SIG-M5 (cell line): ENCODE data around the gene ADGRB3.
A peak's percentile ranks its signal among the peaks of the same experiment; 100 is the strongest.
"Not testable (repeated sequence)": the region's sequence is repeated elsewhere in the genome, so short reads cannot be mapped to it uniquely, and the experiment has no call there.

Source experiments
- DNase-seq: peaks from one replicate; lab custom pipeline; 2025; lab: John Stamatoyannopoulos, UW

The ADGRB3 gene

GRCh38 chr6:68947721-68948120, 312.6 kb downstream of the ADGRB3 start:
- DNase-seq: no peak

DNA sequence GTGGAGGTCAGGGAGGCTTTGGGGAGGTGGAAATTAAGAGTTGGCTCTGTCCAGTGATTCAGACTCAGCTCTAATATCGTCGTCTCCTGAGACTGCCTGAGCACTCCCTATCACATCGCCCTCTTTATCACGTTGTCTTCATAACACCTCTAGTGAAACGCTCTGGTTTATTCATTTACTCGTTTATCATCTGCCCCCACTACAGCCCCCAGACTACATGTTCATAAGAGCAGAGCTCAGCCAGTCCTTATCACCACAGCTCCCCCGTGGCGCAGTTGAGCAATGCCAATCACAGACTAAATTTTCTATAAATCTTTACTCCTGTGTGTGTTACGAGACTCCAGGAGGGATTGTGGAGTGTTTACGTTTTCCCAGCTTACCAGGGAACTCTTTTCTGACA, 316.2 kb downstream of the ADGRB3 start:
- no peak for DNase-seq

DNA sequence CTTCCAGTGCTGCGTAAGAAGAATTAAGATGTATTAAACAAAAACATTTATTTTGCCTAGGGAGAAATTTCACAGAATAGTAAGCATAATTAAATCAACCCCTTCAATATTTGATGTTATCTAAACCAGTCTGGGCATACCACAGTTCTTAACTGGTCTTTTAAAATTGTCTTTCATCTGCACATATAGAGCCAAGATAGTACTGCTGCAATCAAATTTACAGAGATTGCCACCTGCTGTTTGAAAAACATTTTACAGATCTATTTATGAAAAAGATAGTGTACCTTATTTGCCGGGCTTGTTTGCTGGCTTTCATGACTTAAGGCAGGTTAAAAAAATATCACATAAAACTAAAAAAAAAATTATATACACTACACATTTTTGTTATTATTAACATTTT, 323.2 kb downstream of the ADGRB3 start:
- DNase-seq: no peak

GRCh38 chr6:68967549-68968300, 332.6 kb downstream of the ADGRB3 start:
- DNase-seq: peak; percentile 9

DNA sequence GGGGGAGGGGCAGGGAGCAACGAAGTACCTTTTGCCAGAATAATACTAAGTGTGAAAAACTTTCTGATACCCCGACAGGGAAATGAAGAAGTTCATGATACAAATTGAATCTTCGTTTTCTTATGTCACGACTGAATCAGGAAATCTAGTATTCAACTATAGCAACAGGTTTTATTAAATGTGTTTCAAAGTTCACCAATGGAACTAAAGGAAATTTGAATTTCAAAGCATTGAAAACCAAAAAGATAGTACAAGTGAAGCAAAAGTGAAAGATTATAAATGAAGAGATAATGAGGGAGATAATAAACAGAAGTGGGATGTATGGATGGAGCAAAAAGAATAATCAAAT, 333.2 kb downstream of the ADGRB3 start:
- no peak for DNase-seq

DNA sequence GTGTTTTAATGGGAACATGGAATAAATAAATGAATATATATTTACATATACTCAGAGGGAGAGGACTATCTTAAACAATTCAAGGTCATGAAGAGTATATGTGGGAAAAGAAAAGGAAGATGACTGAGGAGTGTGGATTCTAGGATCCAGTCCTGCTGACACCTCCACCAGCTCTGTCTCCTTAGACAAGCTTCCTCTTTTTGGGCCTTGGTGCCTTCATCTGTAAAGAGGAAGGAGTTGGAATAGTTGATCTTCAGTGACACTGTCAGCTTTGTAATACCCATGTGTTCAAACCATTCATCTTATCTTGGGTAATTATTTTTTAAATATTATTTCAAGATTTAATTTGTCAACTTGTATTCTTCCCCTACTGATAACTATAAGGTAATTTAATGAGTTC, 338.0 kb downstream of the ADGRB3 start:
- no peak for DNase-seq

DNA sequence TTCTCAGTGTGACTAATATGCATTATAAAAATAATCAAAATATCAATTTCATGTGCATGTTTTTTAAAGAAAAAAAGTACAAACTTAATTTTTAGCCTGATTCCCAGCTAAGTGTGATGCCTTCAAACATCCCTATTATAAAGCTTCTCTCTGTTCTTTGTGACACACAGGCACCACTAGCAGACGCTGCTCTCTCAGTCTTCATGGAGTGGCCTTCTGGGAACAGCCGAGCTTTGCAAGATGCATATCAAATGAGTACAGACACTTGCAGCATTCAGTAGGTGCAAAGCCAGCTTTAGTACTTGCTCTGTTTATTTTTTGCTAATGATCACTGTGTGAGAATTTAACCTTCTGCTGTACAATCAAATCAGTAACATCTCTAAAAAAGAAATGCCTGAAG, 340.0 kb downstream of the ADGRB3 start:
- DNase-seq: no peak

GRCh38 chr6:68975816-68976215, 340.7 kb downstream of the ADGRB3 start:
- no peak for DNase-seq

DNA sequence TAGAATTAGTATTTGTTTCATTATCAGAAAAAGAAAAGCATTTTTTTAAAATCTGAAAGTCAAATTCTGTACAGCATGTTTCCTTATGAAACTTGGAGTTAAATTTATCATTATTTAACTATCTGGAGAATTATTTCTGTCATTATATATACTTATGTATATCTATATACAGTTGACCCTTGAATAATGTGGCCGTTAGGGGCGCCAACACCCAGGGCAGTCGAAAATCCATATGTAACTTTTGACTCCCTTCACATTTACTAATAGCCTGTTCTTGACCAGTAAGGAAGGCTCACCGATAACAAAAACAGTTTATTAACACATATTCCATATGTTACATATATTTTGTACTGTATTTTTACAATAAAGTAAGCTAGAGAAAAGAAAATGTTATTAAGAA, 341.2 kb downstream of the ADGRB3 start:
- DNase-seq: no peak

GRCh38 chr6:68978411-68978810, 343.3 kb downstream of the ADGRB3 start:
- DNase-seq: no peak

DNA sequence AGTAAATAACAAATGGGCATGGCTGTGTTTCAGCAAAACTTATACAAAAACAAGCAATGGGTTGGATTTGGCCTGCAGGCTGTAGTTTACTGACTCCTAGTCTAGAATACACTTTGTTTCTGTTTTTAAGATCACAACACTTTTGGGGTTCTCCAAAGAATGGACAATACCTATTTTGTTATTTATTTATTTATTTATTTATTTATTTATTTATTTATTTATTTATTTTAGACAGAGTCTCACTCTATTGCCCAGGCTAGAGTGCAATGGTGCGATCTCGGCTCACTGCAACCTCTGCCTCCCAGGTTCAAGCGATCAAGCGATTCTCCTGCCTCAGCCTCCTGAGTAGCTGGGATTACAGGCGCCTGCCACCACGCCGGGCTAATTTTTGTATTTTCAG, 346.6 kb downstream of the ADGRB3 start:
- not testable (repeated sequence) for DNase-seq

DNA sequence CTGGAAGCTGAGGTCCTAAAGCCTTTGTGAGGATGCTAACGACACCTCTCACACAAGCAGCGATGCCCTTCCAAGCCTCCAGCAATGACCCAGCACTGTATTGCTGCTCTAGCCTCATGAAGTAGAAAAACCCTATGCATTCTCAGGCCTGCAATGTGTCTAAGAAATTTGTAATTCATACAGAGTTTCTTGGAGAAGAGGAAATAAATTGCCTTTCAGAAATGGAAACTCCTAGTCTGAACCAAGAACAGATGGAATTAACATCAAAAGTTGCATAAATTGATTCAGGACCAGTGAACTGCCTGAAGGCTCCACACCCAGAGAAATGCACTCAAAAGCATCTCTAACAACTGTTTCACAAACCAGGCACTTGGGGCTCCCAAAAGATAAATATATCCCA, 353.6 kb downstream of the ADGRB3 start:
- no peak for DNase-seq

DNA sequence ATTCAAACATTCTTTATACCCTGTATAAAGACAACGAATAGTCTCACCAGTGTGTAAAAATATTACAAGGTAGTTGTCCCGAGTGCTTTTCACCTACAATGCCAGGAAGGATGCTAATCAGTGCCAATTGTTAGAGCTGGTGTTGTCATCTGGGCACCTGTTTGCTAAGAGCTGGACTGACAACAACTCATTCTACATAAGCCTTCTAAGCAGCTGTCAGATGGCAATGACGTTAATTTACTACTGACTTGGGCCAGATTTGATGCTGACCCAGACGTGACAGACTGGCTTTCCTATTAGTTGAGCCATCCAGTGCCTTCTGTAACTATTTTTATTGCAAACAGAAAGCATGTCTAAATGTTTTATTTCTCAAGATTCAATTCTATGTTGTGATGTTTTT, 355.2 kb downstream of the ADGRB3 start:
- DNase-seq: no peak

DNA sequence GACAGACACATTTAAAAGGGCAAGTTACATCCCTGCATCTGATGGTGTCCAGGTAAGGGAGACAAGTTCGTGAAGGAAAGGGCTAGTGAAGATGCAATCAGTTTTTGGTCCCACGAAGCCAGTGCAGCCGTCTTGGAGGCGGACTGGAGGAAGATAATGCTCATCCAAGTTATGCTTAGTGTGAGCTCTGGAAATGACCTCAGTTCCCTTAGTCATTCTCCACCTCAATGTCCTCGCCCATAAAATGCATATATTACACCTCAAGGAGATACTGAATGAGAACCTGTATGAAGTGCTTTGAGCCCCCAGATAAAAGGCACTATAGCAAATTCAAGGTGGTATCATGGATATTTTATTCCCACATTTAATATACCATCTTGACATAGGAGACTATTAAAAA, 358.8 kb downstream of the ADGRB3 start:
- DNase-seq: no peak

DNA sequence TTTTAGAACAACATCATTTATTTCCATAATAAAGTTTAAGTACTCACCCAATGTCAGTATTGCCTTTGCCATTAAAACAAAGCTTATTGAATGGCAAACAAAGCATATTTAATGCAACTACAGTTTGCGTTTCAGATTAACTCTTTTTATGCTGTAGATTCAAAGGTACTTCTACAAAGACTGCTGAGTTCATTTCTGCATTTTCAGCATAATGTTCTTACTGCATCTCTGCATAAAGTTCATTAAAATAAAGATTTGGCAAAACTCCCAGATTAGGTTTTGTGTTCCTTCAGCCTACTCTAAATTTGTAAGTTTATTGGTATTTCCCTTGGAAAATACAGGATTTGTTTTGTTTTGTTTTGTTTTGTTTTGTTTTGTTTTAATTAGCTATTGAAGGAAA, 359.4 kb downstream of the ADGRB3 start:
- DNase-seq: no peak

DNA sequence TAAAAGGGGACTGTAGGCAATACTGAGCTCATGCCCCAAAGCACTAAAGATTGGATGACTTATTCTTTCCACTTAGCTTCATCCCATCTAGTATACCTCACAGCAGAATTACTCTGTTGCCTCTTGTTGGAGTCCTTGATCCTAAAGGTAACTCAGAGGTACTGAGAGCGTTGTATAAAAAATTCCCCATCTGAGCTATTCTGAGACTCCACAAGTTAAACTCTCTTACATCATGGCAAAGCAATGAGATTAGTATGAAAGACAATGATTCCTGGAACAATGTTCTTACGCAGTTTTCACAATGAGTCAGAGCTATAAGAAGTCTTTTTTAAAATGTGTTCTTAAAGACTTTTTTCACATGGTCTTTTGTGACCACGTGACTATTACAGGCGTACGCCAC, 370.1 kb downstream of the ADGRB3 start:
- no peak for DNase-seq

DNA sequence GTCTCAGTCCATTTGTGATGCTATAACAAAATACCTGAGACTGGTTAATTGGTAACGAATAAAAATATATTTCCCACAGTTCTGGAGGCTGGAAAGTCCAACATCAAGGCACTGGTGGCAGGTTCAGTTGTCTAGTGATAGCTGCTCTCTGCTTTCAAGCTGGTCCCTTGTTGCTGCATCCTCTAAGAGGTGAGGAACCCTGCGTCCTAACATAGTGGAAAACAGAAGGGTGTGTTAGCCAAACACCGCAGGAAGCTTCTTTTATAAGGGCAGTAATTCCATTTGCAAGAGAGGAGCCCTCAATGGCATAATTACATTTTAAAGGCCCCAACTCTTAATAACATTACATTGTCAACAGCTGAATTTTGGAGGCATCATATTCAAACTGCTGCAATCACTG, 372.7 kb downstream of the ADGRB3 start:
- DNase-seq: no peak

DNA sequence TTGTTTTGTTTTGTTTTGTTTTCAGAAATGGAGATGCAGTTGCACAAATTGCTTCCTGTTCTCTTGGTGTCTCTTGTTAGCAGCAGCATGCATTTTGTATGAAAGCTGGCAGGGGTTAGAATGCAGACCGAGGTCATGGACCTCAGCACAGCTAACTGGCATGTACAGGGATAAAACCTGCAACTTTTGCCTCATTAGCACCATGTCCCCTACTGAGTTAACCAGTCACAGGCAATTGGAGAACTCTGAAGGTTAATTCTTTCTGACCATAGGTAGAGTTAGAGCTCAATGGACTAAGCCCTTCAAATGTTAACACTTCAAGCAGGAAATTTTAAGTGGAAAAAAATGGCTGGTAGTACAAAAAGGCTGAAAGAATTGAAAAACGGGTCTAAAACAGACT, 377.1 kb downstream of the ADGRB3 start:
- DNase-seq: no peak

DNA sequence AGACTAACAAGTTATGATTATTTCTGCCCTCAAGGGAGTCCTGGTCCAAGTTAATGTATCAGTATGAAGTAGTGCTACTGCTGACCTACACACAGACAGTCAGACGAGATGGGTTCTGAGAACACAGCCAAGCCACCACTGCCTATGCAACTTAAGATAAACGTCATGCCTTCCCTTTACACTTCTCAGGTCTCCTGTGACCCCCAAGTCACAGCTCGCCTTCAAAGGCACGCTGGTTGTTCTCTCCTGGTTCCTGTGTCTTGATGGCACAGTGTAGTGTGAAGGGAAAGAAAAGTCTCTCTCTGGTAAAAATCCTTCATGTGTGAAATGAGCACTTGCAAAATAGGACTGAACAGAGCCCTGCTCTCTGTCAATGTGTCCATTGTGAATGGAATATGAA, 377.8 kb downstream of the ADGRB3 start:
- DNase-seq: no peak

DNA sequence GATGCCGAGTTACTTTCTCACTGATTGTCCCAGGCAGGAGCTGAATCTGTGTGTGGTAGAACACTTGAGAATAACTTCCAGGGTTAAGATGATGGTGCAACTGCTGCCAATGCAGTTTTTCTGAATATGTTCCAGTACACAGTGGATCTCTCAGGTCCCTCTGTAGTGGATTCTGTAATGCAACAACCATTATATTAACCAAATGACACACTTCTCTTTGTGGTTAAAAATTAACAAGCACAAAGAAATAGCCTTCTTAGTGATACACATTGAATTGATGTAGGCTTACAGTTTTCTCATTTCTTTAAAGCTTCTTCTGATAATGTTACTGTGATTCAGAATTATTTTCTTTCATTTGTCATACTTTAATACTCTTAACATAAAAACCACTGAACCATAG, 383.8 kb downstream of the ADGRB3 start:
- no peak for DNase-seq

GRCh38 chr6:69019832-69020231, 384.8 kb downstream of the ADGRB3 start:
- DNase-seq: no peak

- no peak for DNase-seq
These were observed 387.9 kb downstream of the ADGRB3 start for GRCh38 chr6:69022993-69023392.

DNA sequence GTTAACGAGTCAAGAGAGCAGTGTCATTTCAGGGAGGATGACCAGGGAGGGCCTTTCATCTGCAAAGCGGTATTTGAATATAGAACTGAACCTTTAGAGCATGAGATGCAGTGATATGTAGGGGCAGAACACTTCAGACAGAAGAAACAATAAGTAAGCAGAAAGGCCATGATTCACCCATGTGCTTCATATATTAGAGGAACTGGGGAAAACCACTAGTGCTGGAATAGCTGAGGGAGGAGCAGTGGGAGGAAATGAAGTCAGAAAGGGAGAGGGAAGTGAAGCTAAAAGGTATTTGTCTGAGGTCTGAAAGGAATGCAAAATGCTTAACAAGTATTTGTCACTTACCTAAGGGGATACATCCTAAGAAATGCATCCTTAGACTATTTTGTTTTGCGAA, 391.2 kb downstream of the ADGRB3 start:
- no peak for DNase-seq

DNA sequence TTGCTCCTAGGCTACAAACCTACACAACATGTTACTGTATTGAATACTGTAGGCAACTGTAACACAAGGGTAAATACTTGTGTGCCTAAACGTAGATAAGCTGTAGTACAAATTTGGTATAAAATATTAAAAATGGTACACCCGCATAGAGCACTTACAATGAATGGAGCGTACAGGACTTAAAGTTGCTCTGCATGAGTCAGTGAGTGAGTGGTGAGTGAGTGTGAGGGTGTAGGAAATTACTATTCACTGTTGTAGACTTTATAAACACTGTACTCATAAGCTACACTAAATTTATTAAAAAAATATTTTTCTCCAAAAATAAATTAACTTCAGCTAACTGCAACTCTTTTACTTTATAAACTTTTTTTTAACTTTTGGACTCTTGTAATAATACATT, 391.6 kb downstream of the ADGRB3 start:
- no peak for DNase-seq

- DNase-seq: no peak
These were observed 392.8 kb downstream of the ADGRB3 start for GRCh38 chr6:69027861-69028260.
